ENCODE measurements around the gene HIP1R. TPM values are rescaled to one million over a fixed set of nuclear protein-coding genes. Genes with fewer than 3 reads are reported as not detected.
"Not testable (repeated sequence)": the region's sequence is repeated elsewhere in the genome, so short reads cannot be mapped to it uniquely, and the experiment has no call there.

Gene HIP1R
- polyA plus RNA-seq, 4 donors: 56.4 to 110 (median 83.4) TPM

DNA sequence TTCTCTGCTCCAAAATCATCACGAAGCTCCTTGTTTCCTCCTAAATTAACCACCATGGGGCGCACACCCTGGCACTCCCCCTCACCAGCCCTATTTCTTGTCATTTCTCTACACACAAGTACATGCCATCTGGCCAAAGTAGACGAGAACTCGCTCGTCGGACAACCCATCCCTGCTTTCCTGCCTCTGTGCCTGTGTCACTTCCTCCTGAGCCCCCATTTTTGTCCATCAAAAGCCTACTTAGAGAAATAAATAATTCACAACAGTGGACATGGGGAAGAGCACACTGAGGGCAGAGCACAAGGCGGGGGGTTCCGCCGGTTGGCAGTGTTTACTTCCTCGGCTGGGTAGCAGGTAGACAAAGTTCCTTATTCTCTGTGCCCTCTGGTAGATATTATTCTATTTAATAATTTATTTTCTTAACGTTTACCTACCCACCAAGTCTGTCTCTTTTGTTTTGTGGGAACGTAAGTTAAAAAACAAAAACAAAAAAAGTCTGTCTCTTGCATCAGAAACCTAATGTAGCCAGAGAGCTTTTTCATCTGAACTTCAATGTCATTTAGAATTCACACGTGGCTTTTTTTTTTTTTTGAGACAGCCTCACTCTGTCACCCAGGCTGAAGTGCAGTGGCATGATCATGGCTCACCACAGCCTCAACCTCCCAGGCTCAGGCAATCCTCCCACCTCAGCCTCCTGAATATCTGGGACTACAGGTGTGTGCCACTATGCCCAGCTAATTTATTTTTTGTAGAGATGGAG, 54.7 kb downstream of the HIP1R start:
- no peak for DNase-seq (ENCODE audit: low read depth in 4 of 4, low spot score in 2 of 4)

DNA sequence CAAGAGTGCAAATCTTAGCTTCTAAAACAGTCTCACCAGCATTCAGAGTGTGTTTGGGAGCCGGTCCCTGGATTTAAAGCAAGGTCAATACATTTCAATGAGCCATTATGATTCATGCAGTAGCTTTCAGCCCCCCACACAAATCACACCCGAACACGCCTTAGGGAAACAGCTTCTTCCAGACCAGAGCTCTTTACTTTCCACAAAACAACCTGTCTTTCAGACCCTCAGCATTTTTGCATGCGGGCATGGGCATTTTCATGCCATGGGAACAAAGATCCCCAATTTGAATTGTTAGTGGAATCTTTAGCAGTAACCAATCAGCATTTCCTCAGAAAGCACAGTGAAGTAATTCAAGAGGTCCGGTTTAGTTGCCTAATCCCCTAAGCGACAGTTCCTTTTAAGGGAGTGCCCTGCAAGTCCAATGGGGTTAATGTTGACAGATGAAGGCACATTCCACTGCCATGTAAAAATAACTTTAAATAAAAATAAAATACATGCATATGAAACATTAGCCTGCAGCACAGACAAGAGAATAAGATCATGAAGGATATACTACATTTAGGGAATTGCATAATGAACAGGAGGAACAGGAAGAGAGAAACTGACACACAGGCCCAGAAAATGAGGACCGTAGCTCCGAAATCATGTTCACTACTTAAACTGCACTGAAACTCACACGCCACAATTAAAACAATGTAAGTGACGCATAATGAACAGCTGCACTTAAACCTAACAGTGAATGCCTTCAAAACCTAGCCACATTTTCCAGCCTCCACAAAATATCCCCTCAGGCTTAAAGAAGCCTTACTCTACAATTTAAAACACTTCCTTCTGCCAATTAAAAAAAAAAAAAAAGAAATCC, 56.6 kb downstream of the HIP1R start:
- no peak for DNase-seq (ENCODE audit: low read depth in 4 of 4, low spot score in 2 of 4)

DNA sequence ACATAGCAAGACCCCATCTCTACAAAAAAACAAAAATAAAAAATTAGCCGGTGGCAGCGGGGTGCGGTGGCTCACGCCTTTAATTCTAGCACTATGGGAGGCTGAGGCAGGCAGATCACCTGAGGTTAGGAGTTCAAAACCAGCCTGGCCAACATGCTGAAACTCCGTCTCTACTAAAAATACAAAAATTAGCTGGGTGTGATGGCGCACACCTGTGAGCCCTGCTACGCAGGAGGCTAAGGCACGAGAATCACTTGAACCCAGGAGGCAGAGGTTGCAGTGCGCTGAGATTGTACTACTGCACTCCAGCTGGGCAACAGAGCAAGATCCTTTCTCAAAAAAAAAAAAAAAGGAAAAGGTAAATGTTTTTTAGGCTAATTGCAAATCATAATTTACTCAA, 57.5 kb downstream of the HIP1R start:
- DNase-seq (ENCODE audit: low read depth in 4 of 4, low spot score in 2 of 4): not testable (repeated sequence)

DNA sequence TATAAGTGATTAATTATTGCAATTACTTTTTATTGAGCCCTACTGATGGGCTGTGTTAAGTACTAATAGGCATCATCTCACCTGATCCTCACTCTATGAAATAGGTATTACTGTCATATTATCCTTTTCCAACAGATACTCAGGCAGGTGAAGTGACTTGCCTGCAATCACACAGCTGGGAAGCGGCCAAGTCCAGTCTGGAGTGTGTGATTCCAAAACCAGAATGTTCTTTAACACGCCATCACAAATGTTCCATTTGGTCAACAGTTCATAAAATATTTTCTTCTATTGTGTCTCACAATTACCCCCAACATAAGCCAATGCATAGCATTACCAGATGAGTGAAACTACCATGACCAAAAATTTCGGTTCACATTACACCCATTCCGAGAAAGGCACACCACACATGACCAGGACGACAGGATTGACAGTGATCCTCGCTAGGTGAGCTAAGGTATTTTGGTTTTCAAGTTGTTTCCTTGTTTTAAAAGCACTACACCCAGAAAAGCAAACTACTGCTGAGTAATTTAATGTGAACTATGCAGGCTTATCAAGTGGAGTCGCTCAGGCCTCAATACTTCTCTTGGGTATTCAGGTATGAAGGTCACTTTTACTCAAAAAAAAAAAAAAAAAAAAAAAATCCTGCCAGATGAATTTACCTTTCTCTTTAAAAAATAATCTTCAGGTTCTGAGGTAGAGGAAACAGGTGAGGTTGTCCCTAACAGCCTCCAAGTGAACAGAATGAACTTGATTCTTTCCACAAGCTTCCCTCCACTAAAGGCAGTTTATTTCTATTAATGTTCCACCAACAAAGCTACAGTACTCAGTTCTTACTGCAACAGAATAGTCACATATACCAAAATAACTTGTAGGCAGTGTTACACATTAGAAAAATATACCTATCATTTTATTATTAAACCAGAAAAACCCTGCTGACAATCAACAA, 58.2 kb downstream of the HIP1R start:
- no peak for DNase-seq (ENCODE audit: low read depth in 4 of 4, low spot score in 2 of 4)

DNA sequence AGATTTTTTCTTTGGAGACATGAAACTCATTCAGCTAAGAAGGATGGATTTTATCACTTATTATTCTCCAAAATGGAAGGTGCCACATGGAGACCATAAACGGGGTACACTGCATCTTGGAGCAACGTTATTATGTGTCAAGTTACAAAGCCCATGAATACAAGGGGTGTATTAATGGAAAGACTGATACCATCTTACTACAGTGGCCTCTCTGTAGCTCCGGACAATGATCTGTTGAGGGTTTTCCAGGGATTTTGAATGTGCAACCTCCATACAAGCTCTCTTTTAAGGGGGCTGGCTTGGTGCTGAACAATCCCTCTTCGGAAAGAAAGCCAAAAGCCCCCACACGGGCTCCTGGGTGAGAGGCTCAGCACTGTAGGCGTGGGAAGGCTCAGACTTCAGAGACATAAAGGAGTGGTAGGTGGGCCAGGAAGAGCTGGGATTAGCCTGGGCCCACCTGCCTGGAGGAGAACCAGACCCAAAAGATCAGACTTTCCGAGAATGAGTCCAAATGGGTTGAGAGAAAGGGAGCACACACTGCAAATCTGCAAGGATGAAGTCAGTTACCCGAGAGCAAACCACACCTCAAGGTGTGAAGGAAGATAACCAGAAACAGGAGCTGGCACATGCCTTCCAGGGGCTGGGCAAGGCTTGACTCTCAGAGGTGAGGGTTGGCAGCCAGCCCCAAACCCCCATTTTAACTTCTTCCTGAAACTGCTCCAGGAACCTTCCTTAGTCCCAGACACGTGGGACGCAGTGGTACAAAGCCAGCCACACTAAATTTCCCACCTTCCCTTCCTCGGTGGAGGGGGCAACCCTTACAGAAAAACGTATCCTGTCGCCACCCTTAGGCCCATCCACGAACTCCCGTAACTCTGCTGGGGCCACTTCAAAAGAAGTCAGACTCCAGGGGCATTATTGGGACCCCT, 59.2 kb downstream of the HIP1R start:
- no peak for DNase-seq (ENCODE audit: low read depth in 4 of 4, low spot score in 2 of 4)

DNA sequence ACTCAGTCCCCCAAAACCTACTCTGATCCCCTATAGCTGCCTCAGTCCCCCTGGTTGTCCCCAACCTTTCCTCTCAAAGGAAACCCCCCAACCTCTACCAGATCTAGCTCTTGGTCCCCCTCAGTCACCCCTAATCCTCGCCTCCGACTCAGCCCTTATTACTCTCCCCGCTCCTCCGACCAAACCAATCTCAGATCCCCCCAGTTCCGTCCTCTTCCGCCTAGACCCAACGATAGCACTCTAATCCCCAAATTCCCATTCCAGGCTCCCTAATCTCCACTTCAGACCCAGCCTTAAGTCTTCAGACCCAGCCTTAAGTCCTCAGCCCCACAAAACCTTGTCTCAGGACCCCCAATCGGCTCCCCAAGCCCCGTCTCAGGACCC, 60.1 kb downstream of the HIP1R start:
- no peak for DNase-seq (ENCODE audit: low read depth in 4 of 4, low spot score in 2 of 4)

DNA sequence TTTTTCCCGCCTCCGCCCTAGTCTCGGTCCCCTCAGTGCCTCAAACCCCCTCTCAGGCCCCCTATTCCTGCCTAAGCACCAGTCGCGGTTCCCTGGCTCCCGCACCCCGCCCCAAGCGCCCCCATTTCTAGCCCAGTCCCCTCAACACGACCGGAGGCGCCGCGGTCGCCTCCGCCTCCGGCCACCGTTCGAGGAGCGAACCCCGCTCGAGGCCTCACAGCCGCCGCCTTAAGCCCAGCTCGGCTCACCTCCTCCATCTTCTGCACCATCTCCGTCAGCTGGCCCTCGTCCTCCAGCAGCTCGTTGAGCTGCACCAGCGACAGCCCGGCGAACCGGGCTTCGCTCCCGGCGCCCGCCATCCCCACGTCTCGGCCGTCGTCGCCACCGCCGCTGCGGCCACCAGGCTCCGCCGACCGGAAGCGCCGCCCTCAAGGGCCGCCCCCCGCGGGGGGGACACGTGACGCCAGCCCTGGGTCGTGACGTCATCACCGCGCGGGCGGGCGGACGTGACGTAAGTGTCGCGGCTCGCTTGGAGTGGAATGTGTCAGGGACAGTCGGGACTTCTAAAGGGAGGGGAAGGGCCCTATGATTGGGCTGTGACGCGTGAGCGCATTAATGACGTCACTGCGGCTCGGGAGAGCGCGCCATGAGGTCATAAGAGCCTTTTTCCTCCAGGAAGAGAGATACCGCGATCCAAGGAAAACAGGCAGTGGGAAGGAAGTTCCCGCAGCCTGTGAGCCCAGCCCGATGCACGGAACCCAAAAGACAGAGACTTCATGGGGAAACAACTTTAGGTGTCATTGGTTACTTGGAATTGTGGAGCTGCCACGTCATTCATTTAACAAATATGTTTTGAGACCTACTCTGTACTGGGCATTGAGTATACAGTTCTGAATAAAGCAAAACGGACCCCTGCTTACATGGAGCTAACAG, 60.7 kb downstream of the HIP1R start, which contains the start of gene VPS37B:
VPS37B (minus strand) TSS at position 421 of the 933 bp plus-strand sequence; CDS start at position 359, 62 bp downstream.
- peak in 1 of 4 donors; percentile 79 for DNase-seq (ENCODE audit: low read depth in 4 of 4, low spot score in 2 of 4)

DNA sequence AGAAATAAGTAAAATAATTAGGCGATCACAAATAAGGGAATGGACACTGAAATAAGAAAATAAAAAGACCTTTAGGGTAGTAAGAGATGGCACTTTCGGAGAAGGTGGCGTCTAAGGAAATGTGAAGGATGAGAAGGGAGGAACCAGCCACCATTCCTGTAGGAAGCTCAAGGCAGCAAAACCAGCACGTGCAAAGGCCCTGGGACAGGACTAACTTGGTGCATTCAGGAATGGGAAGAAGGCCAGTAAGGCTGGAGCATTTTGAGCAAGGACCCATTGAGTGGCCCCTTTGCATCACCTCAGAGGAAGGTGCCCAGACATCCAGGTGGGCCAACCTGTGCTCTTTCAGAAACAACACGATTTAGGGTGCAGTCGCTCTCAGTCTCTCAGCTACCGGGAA, 61.4 kb downstream of the HIP1R start:
- DNase-seq (ENCODE audit: low read depth in 4 of 4, low spot score in 2 of 4): no peak

DNA sequence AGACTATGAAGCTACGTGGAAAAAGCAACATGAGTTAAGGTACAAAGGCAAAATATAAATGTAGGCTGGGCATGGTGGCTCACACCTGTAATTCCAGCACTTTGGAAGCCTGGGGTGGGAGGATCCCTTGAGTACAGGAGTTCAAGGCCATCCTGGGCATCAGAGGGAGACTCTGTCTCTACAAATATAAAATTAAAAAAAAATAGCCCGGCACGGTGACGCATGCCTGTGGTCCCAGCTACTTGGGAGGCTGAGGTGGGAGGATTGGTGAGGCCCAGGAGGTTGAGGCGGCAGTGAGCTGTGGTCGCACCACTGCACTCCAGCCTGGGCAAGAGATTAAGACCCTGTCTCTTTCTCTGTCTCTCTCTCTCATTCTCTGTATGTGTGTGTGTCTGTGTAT, 64.6 kb downstream of the HIP1R start:
- DNase-seq (ENCODE audit: low read depth in 4 of 4, low spot score in 2 of 4): no peak

DNA sequence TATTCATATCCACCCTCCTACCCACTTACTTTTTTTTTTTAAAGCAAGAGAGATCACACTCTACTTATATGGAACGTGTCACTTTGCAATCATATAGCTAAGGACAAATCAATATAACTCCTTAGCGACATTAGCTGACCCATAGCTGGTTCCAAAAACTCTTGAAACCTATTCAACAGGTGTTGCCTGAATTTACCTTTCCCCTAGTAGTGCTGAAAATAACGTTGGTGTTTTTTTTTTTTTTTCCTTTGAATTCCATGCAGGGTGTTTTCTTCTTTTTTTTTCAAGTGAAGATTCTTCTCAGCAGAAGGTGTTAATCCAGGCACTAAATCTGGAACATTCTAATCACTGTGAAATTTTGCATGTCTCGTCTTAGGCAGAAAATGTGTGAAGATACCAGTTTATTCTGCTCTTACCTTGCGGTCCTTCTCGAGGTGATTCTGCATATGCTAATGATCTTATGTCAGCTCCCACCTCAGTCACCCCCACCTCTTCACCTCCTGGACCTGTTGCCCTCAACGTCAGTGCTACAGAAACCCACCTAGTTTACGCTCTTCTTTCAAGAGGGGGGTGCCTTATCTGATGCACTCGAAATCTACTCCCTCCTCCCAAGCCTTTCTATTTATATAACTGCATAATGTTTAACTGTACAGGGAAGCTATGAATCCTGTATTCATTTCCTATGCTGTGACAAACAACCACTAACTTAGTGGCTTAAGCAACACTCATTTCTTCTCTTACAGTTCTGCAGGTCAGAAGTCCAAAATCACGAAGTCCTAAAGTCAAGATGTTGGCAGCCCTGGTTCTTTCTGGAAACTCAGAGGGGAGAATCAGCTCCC, 67.8 kb downstream of the HIP1R start:
- no peak for DNase-seq (ENCODE audit: low read depth in 4 of 4, low spot score in 2 of 4)

DNA sequence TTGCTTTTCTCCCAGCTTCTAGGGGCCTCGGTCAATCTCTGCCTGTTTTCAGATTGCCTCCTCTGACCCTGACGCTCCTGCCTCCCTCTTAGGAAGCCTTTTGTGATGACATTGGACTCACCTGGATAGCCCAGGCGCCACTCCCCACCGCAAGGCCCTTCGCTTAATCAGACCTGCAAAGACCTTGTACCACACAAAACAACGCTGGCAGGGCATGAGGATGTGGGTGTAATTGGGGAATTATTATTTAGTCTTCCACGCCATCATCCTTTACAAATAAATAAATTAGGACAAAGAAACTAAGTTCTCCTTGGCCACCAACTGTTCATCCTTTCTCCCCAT, 68.4 kb downstream of the HIP1R start:
- DNase-seq (ENCODE audit: low read depth in 4 of 4, low spot score in 2 of 4): no peak

DNA sequence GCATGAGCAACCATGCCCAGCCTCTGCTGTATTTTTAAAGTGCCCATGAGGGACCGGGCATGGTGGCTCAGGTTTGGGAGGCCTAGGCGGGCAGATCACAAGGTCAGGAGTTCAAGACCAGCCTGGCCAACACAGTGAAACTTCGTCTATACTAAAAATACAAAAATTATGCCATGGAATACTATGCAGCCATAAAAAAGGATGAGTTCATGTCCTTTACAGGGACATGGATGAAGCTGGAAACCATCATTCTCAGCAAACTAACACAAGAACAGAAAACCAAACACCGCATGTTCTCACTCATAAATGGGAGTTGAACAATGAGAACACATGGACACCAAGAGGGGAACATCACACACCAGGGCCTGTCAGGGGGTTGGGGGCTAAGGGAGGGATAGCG, 70.0 kb downstream of the HIP1R start:
- DNase-seq (ENCODE audit: low read depth in 4 of 4, low spot score in 2 of 4): not testable (repeated sequence)

DNA sequence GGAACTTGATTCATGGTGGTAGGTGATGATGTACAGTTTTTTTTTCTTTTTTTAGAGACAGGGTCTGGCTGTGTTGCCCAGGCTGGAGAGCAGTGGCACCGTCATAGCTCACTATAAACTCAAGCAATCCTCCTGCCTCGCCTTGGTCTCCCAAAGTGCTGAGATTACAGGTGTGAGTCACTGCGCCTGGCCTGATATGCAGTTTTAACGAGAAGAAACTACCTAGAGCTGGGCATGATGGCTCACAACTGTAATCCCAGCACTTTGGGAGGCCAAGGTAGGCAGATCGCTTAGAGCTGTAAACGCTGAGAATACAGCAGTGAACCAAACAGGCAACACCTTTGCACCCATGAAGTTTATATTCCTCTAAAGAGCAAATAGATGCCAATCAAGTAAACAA, 73.7 kb downstream of the HIP1R start:
- DNase-seq (ENCODE audit: low read depth in 4 of 4, low spot score in 2 of 4): no peak

DNA sequence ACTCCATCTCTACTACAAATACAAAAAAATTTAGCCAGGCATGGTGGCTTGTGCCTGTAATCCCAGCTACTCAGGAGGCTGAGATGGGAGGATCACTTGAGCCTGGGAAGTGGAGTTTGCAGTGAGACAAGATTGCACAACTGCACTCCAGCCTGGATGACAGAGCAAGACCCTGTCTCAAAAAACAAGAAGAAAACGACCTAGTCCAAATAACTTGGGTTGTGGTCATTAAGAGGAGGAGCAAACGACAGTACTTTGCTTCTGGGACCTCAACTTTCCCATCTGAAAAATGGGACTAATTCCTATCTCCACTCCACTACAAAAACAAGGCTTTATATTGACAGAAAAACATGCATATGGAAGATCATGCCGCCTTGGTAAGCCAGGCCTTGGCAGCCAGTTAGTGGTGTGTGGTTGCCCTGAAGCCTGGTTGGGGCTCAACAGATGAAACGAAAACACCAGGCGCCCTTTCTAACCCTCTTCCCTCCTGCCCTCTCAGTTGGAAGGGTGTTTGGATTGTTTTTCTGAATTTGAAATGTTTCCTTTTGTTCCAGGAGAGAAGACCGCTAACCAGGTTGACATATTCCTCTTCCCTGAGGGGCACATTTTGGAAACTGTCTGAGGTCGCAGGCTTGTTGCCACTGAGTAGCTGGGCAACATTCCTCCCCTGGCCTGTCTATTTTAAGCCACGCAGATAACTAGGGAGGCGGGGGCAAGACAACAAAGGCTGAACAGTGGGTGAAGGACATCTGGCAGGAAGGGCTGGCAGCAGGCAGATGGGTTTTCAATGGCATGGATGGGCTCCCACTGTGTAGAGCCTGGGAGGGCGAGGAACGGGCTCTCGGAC, 74.4 kb downstream of the HIP1R start:
- no peak for DNase-seq (ENCODE audit: low read depth in 4 of 4, low spot score in 2 of 4)
